ENCODE measurements around the gene ADAM22. TPM values are rescaled to one million over a fixed set of nuclear protein-coding genes. Genes with fewer than 3 reads are reported as not detected.

ADAM22 gene
- total RNA-seq, 2 experiments from 2014 or later, result 2.3 to 3.5 TPM

- H3K4me1 Mint-ChIP-seq, result peaks cover 18% of the 10 kb centered on the region
- no peaks in the 10 kb centered on the region for H3K36me3 Mint-ChIP-seq
- no peaks in the 10 kb centered on the region for H3K9me3 Mint-ChIP-seq
- no peak for DNase-seq
- no peaks in the 10 kb centered on the region for H3K27me3 Mint-ChIP-seq
- no peak overlapping the region for H3K27ac Mint-ChIP-seq
- H3K4me3 Mint-ChIP-seq, result no peak overlapping the region
Observed at GRCh38 chr7:88091988-88092675, 158.1 kb downstream of the ADAM22 start.

DNA sequence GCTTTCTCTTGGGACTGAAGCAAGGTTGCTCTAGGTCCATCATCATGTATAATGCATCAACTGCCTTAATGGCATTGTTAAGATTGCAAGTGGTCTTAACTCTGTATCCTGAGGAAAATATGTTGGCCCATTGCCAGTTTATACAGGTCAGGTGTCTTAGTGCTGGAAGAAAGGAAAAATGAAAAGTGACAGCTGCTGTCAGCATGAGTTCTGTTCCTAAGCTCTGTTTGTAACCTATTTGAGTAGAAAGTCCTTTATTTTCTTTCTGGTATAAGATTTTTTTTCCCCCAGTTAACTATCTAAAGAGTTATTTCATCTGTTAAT lies 158.6 kb downstream of the ADAM22 start:
- Mint-ChIP-seq H3K9me3 (no peaks in the 10 kb centered on the region), H3K4me1 (peaks cover 18% of the 10 kb centered on the region), H3K4me3 (no peak overlapping the region), H3K27ac (no peak overlapping the region), H3K36me3 (no peaks in the 10 kb centered on the region), H3K27me3 (no peaks in the 10 kb centered on the region)
- DNase-seq, result no peak

DNA sequence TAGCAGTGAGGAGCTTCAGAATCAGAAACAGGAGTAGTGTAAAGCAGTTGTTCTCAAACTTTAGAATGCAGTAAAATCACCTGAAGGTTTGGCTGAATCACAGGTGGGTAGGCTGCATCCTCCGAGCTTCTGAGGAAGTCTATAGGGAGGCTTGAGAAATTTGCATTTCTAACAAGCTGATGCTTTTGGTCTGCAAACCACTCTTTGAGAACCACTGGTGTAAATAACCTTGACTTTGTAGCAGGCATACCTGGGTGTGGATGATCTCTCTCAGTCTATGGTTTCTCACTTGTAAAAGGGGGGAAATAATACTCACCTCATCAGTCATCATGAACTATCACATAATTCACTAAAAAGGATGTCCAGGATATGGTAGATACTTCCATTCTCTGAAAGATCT lies 167.7 kb downstream of the ADAM22 start:
- Mint-ChIP-seq H3K9me3 (no peaks in the 10 kb centered on the region), H3K4me1 (peaks cover 25% of the 10 kb centered on the region), H3K27ac (peak overlapping the region; percentile 32), H3K27me3 (no peaks in the 10 kb centered on the region), H3K4me3 (no peak overlapping the region), H3K36me3 (no peaks in the 10 kb centered on the region)
- no peak for DNase-seq

DNA sequence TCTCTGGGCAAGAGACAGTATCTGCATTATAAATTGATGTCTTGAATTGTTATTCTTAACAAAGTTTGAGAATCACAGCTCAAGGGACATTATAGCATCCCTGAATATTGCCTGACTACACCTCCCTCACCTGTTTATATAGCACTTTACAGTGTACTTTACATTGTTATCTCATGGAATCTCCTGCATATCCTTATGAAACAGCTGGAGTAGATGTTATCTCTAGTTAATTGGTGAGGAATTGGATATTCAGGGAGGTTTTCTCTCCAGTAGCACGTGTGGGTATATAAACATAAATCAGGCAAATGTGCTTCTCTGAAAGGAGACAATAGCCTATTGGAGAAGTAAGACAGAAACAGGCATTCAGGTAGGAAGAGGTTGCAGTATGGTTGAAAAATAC lies 168.6 kb downstream of the ADAM22 start:
- H3K4me1 Mint-ChIP-seq, result peaks cover 25% of the 10 kb centered on the region
- H3K27me3 Mint-ChIP-seq, result no peaks in the 10 kb centered on the region
- no peaks in the 10 kb centered on the region for H3K36me3 Mint-ChIP-seq
- no peak for DNase-seq
- no peaks in the 10 kb centered on the region for H3K9me3 Mint-ChIP-seq
- H3K4me3 Mint-ChIP-seq, result no peak overlapping the region
- H3K27ac Mint-ChIP-seq, result no peak overlapping the region

DNA sequence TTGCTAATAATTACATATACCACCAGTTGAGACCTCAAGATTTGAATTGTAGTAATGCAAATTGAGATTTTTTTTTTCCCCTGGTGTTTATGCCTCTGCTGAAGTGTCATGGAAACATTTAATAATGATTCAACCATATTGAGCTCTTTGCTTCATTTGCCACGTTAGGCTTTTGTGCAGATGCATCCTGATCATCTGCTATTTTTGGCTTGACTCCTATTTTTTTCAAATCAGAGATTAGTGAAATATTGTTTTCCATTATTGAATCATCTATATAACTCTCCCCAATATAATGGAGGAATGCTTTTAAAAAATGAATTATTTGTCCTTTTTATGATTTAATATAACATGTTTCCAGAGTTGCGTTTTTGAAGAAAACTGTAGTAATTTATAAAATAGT lies 170.7 kb downstream of the ADAM22 start:
- Mint-ChIP-seq H3K9me3 (no peaks in the 10 kb centered on the region), H3K4me3 (no peak overlapping the region), H3K36me3 (no peaks in the 10 kb centered on the region), H3K27me3 (no peaks in the 10 kb centered on the region), H3K4me1 (peaks cover 25% of the 10 kb centered on the region), H3K27ac (no peak overlapping the region)
- DNase-seq, result no peak

DNA sequence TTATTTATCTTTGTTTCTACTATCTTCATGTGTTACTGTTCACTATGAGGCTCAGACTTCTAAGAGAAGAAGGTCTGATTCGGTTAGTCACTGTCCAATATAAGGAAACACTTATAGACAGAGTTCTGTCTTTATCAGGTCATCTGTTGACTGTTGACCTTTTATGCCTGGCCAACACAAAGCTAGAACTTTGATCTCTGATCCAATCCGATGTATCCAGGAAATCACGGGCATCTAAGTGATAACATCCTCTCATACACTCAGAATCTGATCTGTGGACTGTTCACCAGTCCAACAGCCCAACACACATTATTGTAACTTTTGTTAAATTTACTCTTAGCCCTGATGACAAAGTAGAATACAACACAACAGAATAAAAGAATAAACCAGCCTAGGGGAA lies 171.2 kb downstream of the ADAM22 start:
- no peak for DNase-seq
- H3K9me3 Mint-ChIP-seq, result no peaks in the 10 kb centered on the region
- peaks cover 25% of the 10 kb centered on the region for H3K4me1 Mint-ChIP-seq
- no peaks in the 10 kb centered on the region for H3K27me3 Mint-ChIP-seq
- no peaks in the 10 kb centered on the region for H3K36me3 Mint-ChIP-seq
- H3K4me3 Mint-ChIP-seq, result no peak overlapping the region
- H3K27ac Mint-ChIP-seq, result no peak overlapping the region

DNA sequence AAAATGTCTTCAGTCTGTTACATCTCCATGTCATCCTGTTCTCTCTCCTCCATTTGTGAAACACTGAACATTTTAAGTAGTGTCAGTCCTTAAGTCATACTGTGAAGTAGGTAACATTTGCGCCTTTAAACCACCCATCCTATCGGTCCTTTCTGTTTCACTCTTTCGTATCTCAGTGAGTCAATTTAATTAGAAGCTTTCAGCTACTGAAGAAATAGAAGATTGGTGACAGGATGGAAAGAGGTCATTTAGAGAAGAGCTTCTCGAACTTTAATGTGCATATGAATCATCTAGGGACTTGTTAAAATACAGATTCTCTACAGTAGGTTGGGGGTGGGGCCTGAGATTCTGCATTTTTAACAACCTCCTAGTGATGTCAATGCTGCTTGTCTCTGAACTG lies 172.4 kb downstream of the ADAM22 start:
- Mint-ChIP-seq H3K27me3 (no peaks in the 10 kb centered on the region), H3K4me1 (peaks cover 25% of the 10 kb centered on the region), H3K36me3 (no peaks in the 10 kb centered on the region), H3K9me3 (no peaks in the 10 kb centered on the region), H3K4me3 (no peak overlapping the region), H3K27ac (peak overlapping the region; percentile 64)
- DNase-seq, result no peak

- Mint-ChIP-seq H3K27me3 (no peaks in the 10 kb centered on the region), H3K4me1 (peaks cover 12% of the 10 kb centered on the region), H3K27ac (no peak overlapping the region), H3K9me3 (no peaks in the 10 kb centered on the region), H3K36me3 (no peaks in the 10 kb centered on the region), H3K4me3 (no peak overlapping the region)
- DNase-seq, result no peak
Observed at GRCh38 chr7:88109612-88110011, 175.6 kb downstream of the ADAM22 start.

- DNase-seq, result no peak
- Mint-ChIP-seq H3K9me3 (no peaks in the 10 kb centered on the region), H3K4me1 (peaks cover 4% of the 10 kb centered on the region), H3K4me3 (no peak overlapping the region), H3K27ac (no peak overlapping the region), H3K27me3 (no peaks in the 10 kb centered on the region), H3K36me3 (no peaks in the 10 kb centered on the region)
Observed at GRCh38 chr7:88111140-88111743, 177.2 kb downstream of the ADAM22 start.

DNA sequence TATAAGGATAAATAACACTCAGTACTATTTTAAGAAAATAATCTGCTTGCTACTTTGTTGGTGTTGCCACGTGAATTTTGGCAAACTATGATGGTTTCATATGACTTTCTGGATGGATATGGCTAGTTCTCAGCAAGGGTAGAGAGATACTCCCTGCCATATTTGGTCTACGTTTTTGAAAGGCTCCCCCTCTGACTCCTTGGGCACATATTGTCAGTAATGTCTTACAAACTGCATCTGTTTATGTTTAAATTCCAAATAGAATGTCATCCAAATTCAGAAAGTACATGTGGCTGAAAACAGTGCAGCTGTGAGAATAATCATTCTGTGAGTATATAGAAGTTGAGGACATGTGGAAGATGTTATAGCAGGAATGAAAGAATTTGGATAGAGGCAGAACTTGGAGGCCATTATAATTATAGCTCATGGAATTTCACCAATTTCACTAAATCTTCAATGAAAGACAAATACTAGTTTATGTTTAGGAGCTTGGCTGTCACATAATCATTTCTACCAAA lies 178.0 kb downstream of the ADAM22 start:
- DNase-seq, result no peak
- H3K4me3 Mint-ChIP-seq, result no peak overlapping the region
- H3K27me3 Mint-ChIP-seq, result no peaks in the 10 kb centered on the region
- no peaks in the 10 kb centered on the region for H3K36me3 Mint-ChIP-seq
- H3K9me3 Mint-ChIP-seq, result no peaks in the 10 kb centered on the region
- no peaks in the 10 kb centered on the region for H3K4me1 Mint-ChIP-seq
- H3K27ac Mint-ChIP-seq, result no peak overlapping the region

GRCh38 chr7:88115258-88115796 lies 181.3 kb downstream of the ADAM22 start:
- no peak for DNase-seq
- Mint-ChIP-seq H3K27ac (no peak overlapping the region), H3K4me3 (no peak overlapping the region), H3K9me3 (no peaks in the 10 kb centered on the region), H3K4me1 (no peaks in the 10 kb centered on the region), H3K27me3 (no peaks in the 10 kb centered on the region), H3K36me3 (no peaks in the 10 kb centered on the region)

GRCh38 chr7:88115816-88116215 lies 181.8 kb downstream of the ADAM22 start:
- H3K4me3 Mint-ChIP-seq, result no peak overlapping the region
- DNase-seq, result no peak
- no peak overlapping the region for H3K27ac Mint-ChIP-seq
- no peaks in the 10 kb centered on the region for H3K27me3 Mint-ChIP-seq
- no peaks in the 10 kb centered on the region for H3K36me3 Mint-ChIP-seq
- no peaks in the 10 kb centered on the region for H3K9me3 Mint-ChIP-seq
- no peaks in the 10 kb centered on the region for H3K4me1 Mint-ChIP-seq

GRCh38 chr7:88116235-88116795 lies 182.3 kb downstream of the ADAM22 start:
- no peak overlapping the region for H3K27ac Mint-ChIP-seq
- no peaks in the 10 kb centered on the region for H3K9me3 Mint-ChIP-seq
- no peaks in the 10 kb centered on the region for H3K27me3 Mint-ChIP-seq
- H3K4me1 Mint-ChIP-seq, result no peaks in the 10 kb centered on the region
- DNase-seq, result no peak
- no peaks in the 10 kb centered on the region for H3K36me3 Mint-ChIP-seq
- H3K4me3 Mint-ChIP-seq, result no peak overlapping the region

GRCh38 chr7:88117325-88117724 lies 183.3 kb downstream of the ADAM22 start:
- no peaks in the 10 kb centered on the region for H3K36me3 Mint-ChIP-seq
- H3K4me3 Mint-ChIP-seq, result no peak overlapping the region
- no peaks in the 10 kb centered on the region for H3K4me1 Mint-ChIP-seq
- no peaks in the 10 kb centered on the region for H3K27me3 Mint-ChIP-seq
- no peak overlapping the region for H3K27ac Mint-ChIP-seq
- DNase-seq, result no peak
- no peaks in the 10 kb centered on the region for H3K9me3 Mint-ChIP-seq

GRCh38 chr7:88121335-88121734 lies 187.3 kb downstream of the ADAM22 start:
- DNase-seq, result no peak
- Mint-ChIP-seq H3K27me3 (no peaks in the 10 kb centered on the region), H3K36me3 (no peaks in the 10 kb centered on the region), H3K4me1 (no peaks in the 10 kb centered on the region), H3K4me3 (no peak overlapping the region), H3K9me3 (no peaks in the 10 kb centered on the region), H3K27ac (no peak overlapping the region)

All from activated naive CD8-positive, alpha-beta T cell treated with anti-CD3 and anti-CD28 coated beads for 36 hours (primary cell).